Measurements from ENCODE around the gene ZNF662. TPM values are rescaled to one million over a fixed set of nuclear protein-coding genes. Genes with fewer than 3 reads are reported as not detected.

The ZNF662 gene
- total and polyA plus RNA-seq, 9 of the 15 experiments (the other 6 are each of a cell fraction or from before 2014, with no cell fraction given) = 0.07 to 0.55 (median 0.27) TPM

DNA sequence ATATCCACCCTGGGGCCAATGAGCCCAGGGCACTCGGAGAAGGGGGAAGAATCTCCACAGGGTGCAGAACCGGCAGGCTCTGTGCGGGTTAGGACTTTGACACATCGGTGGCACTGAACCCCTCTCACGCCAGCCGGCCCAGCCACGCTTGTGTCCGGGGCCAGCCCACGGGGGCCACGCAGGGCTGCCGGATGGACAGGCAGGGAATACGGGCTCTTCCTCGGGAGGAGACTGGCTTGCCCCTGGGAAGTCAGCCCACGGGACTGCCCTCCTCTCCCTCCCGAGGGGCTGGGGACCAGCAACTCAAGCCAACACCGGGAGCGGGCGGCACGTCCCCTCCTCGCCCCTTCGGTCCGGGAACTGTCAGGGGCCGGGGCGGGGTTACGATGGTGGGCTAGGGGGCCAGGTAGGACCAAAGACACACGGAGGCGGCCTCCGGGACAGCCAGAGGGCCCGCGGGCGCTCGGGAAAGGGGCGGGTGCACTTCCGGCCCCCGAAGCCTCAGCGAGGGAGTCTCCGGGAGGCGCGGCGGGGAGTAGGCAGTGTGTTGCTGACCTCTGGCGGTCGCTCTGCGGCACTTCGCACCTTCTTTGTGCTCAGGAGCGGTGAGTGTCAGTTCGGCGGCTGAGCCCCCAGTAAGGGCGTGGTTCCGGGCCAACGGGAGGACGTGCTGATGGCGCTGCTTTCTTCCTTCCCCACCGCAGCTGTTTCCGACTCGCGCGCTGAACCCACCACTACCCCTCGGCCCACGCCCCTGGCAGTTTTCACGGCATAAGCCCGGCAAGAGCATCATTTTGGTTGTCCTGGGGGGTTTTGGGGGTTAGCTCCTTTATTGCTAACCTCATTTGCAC lies 25.1 kb upstream of the ZNF662 start (continued):
- TF ChIP-seq CCAR2 (IDR thresholded peaks at IDR 0.05; ENCODE audit: low read depth, low read length) (no peak), BRD4 (IDR thresholded peaks at IDR 0.05) (no peak), DPF2 (IDR thresholded peaks at IDR 0.05) (0 out of 2 replicates have a peak, but pooled peaks have one; percentile 29), NEUROD1 (IDR thresholded peaks at IDR 0.05; ENCODE audit: borderline replicate concordance, low read depth, low read length, partially characterized antibody) (no peak), ZNF133 (CRISPR knock-in tag; IDR thresholded peaks at IDR 0.05) (no peak), HNRNPK (IDR thresholded peaks at IDR 0.05; ENCODE audit: low read depth, low read length, poor library complexity, severe bottlenecking) (no peak), CBX8 (IDR thresholded peaks at IDR 0.05; ENCODE audit: borderline replicate concordance, extremely low read depth, low read depth, low read length, poor library complexity, severe bottlenecking) (no peak), RBM25 (IDR thresholded peaks at IDR 0.05; ENCODE audit: low read depth, low read length, severe bottlenecking) (no peak)
- TF ChIP-seq, protein P1, sequence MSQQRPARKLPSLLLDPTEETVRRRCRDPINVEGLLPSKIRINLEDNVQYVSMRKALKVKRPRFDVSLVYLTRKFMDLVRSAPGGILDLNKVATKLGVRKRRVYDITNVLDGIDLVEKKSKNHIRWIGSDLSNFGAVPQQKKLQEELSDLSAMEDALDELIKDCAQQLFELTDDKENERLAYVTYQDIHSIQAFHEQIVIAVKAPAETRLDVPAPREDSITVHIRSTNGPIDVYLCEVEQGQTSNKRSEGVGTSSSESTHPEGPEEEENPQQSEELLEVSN (IDR thresholded peaks at IDR 0.05; ENCODE audit: borderline replicate concordance in 1 of 2, extremely low read depth in 1 of 2, insufficient read depth in 1 of 2, insufficient read length in 1 of 2, low read depth in 1 of 2, low read length in 1 of 2, poor library complexity in 1 of 2, severe bottlenecking in 1 of 2) = peak; percentile 48 to 60
- TF ChIP-seq, protein P2, sequence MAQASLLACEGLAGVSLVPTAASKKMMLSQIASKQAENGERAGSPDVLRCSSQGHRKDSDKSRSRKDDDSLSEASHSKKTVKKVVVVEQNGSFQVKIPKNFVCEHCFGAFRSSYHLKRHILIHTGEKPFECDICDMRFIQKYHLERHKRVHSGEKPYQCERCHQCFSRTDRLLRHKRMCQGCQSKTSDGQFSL (CRISPR knock-in tag; IDR thresholded peaks at IDR 0.05) = no peak
- TF ChIP-seq, protein P2 (tag; IDR thresholded peaks at IDR 0.05) = no peak
- TF ChIP-seq, protein P3, sequence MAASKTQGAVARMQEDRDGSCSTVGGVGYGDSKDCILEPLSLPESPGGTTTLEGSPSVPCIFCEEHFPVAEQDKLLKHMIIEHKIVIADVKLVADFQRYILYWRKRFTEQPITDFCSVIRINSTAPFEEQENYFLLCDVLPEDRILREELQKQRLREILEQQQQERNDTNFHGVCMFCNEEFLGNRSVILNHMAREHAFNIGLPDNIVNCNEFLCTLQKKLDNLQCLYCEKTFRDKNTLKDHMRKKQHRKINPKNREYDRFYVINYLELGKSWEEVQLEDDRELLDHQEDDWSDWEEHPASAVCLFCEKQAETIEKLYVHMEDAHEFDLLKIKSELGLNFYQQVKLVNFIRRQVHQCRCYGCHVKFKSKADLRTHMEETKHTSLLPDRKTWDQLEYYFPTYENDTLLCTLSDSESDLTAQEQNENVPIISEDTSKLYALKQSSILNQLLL (CRISPR knock-in tag; IDR thresholded peaks at IDR 0.05; ENCODE audit: borderline replicate concordance) = no peak
- TF ChIP-seq, protein P4, sequence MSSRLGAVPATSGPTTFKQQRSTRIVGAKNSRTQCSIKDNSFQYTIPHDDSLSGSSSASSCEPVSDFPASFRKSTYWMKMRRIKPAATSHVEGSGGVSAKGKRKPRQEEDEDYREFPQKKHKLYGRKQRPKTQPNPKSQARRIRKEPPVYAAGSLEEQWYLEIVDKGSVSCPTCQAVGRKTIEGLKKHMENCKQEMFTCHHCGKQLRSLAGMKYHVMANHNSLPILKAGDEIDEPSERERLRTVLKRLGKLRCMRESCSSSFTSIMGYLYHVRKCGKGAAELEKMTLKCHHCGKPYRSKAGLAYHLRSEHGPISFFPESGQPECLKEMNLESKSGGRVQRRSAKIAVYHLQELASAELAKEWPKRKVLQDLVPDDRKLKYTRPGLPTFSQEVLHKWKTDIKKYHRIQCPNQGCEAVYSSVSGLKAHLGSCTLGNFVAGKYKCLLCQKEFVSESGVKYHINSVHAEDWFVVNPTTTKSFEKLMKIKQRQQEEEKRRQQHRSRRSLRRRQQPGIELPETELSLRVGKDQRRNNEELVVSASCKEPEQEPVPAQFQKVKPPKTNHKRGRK (tag; IDR thresholded peaks at IDR 0.05) = no peak

Measured in K562 (cell line).